Epithelial cell of proximal tubule (primary cell): Measurements from ENCODE around the gene ZP1. TPM values are rescaled to one million over a fixed set of nuclear protein-coding genes. Genes with fewer than 3 reads are reported as not detected.

Source experiments
- DNase-seq: peaks from one replicate; pipeline ENCODE4 v3.0.0-alpha.2; 2011; ENCODE audit warnings: low read depth
- H3K4me3 ChIP-seq: 2 replicates; pipeline ENCODE4 v1.5.1; 2011; ENCODE audit warnings: low read depth, mild to moderate bottlenecking, low read length
- total RNA-seq: library from RNA; depleted of rRNA; stranded (reverse); fragments of >200 nt; gene quantifications from 2 replicates; pipeline ENCODE4 v1.2.3, GENCODE V29; 2015
- TF ChIP-seq, protein P1 (sequence below): conservative IDR thresholded peaks from 2 replicates; pipeline ENCODE4 v1.5.1; 2012; ENCODE audit warnings: low read depth, mild to moderate bottlenecking, low read length

Gene ZP1
- total RNA-seq, 1 donor from 2014 or later, result not detected

DNA sequence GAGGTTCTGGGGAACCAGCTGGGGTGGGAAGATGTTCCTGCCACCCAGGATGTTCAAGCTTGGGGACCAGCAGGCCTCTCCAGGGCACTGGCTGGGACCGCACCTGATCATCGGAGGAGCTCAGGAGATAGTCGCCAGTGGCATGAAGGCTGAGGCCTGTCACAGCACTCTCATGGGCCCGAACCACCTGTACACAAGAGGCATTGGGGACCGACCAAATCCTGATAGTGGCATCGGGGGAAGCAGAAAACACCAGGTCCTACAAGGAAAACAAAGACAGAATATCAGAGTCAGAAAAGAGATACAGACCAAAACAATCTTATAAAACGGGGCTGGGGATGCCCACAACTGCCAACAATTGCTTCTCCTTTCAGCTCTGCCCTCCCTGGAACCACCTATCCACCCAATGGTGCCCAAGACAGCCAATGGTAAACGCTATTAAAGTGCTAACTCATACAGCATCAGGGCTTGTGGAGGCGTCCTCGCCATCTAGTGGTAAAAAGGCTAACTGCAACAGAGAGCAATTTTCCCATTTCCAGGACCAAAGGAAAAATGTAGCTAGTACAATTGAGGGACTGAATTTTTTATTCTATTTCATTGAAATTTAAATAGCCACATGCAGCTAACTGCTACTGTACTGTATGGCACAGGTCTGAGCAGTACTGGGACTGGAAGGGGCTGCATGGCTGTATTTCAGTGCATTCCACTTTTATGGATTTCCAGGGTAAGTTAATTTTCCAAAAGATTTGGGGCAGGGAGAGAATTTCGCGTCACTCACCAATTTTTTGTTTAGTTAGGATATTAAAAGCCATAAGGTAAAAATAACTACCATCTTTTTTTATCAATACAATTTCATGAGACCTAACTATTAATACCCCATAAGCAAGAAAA is 31.9 kb downstream of the ZP1 start:
- H3K4me3 ChIP-seq, result no peak overlapping the region
- TF ChIP-seq, protein P1, sequence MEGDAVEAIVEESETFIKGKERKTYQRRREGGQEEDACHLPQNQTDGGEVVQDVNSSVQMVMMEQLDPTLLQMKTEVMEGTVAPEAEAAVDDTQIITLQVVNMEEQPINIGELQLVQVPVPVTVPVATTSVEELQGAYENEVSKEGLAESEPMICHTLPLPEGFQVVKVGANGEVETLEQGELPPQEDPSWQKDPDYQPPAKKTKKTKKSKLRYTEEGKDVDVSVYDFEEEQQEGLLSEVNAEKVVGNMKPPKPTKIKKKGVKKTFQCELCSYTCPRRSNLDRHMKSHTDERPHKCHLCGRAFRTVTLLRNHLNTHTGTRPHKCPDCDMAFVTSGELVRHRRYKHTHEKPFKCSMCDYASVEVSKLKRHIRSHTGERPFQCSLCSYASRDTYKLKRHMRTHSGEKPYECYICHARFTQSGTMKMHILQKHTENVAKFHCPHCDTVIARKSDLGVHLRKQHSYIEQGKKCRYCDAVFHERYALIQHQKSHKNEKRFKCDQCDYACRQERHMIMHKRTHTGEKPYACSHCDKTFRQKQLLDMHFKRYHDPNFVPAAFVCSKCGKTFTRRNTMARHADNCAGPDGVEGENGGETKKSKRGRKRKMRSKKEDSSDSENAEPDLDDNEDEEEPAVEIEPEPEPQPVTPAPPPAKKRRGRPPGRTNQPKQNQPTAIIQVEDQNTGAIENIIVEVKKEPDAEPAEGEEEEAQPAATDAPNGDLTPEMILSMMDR, result peak; percentile 93
- no peak for DNase-seq

DNA sequence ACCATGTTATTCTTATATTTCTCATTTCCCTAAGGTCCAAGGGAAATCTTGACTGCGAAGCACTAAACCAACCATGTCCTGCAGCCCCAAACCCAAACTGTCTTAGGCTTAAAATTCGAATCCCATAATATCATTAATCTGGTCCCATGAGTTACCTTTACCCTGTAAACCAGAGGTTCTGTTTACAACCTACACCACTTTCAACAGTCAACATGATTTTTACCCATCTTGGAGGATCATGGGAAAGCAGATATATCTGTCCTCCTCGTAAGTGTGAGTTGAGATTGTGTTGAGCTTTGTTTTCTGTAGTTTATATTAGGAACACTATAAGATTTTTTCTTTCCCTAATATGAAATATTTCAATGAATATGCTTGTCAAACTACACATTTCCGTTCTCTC is 32.6 kb downstream of the ZP1 start:
- H3K4me3 ChIP-seq, result no peak overlapping the region
- TF ChIP-seq, protein P1, result no peak
- no peak for DNase-seq

DNA sequence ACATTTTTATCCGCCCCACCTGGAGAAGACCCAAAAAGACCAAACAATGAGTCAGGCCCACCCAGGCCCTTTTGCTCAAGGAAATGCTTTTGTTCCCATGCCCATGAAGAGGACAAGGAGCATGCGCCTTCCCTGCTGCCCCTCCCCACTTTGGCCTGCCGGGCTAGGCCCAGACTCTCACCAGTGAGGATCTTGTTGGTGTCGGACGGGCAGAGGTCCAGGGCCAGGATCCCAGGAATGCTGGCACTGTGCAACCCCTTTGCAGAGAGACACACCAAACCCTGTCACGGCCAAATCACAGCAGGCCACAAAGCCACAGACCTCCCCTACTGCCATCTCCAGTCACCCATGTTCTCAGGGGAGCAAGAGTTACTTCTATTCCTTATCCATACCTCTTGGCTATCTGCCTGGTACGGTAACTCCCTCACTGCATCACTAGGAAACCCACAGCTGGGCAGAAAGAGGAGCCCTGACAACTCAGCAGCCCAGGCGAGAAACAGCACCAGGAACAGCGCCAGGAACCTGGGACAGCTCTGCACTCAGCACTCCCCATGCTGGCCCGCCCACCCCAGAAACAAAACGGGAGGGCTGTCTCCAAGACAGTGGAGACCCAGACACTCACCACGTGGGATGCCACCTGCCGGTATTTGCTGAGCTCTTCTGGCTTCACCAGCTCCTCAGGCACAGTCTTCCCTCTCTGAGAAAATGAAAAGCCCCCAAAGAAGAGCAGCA is 33.5 kb downstream of the ZP1 start:
- H3K4me3 ChIP-seq, result no peak overlapping the region
- TF ChIP-seq, protein P1, result no peak
- no peak for DNase-seq

DNA sequence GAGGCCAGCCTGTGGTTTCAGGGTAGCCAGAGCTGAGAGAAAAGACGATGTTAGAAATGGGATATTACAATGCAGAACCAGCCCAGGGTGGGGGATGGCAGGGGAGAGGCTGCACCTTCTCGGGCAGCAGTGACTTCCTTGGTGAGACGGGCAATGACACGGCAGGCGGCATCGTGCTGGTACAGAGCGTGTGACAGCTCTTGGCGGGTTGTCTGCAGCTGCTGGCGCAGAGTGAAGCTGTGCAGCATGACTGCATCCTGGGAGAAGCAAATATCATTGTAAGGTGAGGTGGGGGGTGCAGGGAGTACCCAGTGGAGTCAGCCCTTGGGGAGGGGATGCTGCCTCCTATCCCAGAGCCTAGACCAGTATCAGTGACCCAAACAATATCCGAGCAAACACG is 35.3 kb downstream of the ZP1 start:
- no peak overlapping the region for H3K4me3 ChIP-seq
- TF ChIP-seq, protein P1, result no peak
- DNase-seq, result no peak

DNA sequence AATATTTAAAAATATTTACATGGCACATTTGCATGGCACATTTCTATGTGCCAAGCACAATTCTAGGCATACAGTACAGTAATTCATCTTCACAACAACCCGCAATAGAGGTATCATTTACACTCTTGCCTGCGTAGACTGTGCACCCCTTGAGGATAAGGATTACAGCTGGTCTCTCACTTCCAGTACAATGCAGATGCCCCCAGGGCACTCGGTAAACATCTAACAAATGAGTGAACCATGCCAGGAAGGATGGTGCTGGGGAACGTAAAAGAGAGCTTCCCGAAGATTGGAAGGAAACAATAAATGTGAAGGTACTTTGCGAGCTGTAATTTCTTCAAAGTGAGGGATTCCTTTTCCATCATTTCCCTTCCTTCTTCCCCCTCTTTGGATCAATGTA is 37.7 kb downstream of the ZP1 start:
- DNase-seq, result no peak
- peak overlapping the region; percentile 66 for H3K4me3 ChIP-seq
- TF ChIP-seq, protein P1, result no peak

DNA sequence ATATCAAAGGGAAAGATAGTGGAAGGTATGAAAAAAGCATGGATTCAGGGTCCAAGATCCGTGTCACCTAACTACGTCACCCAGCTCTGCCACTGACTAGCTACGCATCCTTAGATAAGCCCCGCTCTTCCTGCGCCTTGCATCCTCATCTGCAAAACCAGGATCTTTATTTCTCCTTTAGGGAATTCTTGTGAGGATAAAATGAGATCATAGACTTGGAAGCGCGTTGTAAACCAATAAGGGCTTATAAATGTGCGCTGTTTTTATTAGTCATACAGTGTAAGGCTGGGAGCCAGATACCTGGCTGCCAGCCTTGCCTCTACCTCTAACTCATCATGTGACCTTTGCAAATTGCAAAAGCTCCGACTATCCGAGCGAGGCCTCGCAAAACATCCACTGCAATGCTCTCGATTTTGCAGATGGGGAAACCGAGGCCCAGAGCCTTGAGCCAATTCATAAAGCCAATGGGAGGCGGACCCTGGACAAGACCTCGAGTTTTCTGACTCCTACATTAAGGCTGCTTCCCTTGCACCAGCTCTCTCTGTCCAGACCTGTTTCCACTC is 38.3 kb downstream of the ZP1 start:
- H3K4me3 ChIP-seq, result peak overlapping the region; percentile 66
- TF ChIP-seq, protein P1, result no peak
- no peak for DNase-seq
